ENCODE measurements around the gene CDH13.

DNA sequence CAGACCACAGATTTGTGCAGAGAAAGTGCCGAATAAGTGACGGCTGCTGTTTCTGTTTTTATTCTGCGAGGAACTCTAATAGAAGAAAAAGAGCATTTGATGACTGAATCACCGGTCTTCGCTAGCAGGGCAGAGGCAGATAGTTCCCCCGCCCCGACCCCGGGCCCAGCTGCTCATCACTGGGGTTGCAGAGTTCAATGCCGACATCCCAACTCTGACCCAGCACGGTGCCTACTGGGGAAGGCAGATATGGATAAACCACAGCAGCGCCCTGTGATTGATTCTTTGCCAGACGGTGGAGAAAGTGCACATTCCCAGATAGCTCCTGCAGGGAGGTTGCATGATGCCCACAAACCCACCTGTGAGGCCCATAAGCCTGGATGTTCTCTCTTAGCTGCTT lies 823.1 kb downstream of the CDH13 start:
- TF ChIP-seq, protein P1, sequence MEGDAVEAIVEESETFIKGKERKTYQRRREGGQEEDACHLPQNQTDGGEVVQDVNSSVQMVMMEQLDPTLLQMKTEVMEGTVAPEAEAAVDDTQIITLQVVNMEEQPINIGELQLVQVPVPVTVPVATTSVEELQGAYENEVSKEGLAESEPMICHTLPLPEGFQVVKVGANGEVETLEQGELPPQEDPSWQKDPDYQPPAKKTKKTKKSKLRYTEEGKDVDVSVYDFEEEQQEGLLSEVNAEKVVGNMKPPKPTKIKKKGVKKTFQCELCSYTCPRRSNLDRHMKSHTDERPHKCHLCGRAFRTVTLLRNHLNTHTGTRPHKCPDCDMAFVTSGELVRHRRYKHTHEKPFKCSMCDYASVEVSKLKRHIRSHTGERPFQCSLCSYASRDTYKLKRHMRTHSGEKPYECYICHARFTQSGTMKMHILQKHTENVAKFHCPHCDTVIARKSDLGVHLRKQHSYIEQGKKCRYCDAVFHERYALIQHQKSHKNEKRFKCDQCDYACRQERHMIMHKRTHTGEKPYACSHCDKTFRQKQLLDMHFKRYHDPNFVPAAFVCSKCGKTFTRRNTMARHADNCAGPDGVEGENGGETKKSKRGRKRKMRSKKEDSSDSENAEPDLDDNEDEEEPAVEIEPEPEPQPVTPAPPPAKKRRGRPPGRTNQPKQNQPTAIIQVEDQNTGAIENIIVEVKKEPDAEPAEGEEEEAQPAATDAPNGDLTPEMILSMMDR (IDR thresholded peaks at IDR 0.05) = no peak
- TF ChIP-seq POLR2A (IDR thresholded peaks at IDR 0.05) = no peak

Data from adrenal gland (tissue), 5 donors.